HepG2 (cell line): Measurements from ENCODE around the gene PAPPA.

Experiments used
- POLR2AphosphoS5 ChIP-seq: IDR thresholded peaks from 2 replicates; pipeline ENCODE4 v1.6.1; 2012; ENCODE audit warnings: low read depth, low read length
- TCF7 ChIP-seq: sonication (generic); IDR thresholded peaks from 2 replicates; pipeline ENCODE4 v1.6.1; 2016; ENCODE audit warnings: antibody characterized with exemption, low read depth
- ZNF331 ChIP-seq: sonication (generic); formaldehyde crosslinking; IDR thresholded peaks from 2 replicates; pipeline ENCODE4 v1.4.0; 2020; ENCODE audit warnings: missing genetic modification reagents
- ZNF75D ChIP-seq: sonication (generic); formaldehyde crosslinking; IDR thresholded peaks from 2 replicates; pipeline ENCODE4 v1.8.1; 2023; ENCODE audit warnings: missing genetic modification reagents, mild to moderate bottlenecking, borderline replicate concordance
- TF ChIP-seq, protein P1 (sequence below): sonication (generic); formaldehyde crosslinking; IDR thresholded peaks from 2 replicates; pipeline ENCODE4 v1.5.0; 2020; ENCODE audit warnings: mild to moderate bottlenecking, missing genetic modification reagents, moderate library complexity
- TF ChIP-seq, protein P2 (sequence below): sonication (generic); formaldehyde crosslinking; IDR thresholded peaks from one replicate; pipeline ENCODE4 v1.5.1; 2020; ENCODE audit warnings: mild to moderate bottlenecking, missing genetic modification reagents; ENCODE audit errors: not compliant biosample characterization
- TF ChIP-seq, protein P3 (sequence below): IDR thresholded peaks from 2 replicates; pipeline ENCODE4 v1.6.1; 2012; ENCODE audit warnings: inconsistent platforms

DNA sequence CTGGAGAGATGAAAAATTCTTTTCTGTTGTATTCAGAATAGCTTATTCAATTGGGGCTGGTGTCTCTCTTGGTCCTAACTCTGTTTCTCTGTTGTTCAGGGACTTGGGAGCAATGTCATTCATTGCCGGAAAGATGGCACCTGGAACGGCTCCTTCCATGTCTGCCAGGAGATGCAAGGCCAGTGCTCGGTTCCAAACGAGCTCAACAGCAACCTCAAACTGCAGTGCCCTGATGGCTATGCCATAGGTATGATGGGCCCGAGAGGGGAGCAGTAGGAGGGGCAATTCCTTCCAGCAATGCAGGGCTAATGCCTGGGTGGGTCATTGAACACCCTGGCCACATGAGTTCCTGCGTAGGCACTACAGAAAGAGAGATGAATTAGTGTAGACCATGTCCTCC is 208.9 kb downstream of the PAPPA start:
- TF ChIP-seq, protein P1, sequence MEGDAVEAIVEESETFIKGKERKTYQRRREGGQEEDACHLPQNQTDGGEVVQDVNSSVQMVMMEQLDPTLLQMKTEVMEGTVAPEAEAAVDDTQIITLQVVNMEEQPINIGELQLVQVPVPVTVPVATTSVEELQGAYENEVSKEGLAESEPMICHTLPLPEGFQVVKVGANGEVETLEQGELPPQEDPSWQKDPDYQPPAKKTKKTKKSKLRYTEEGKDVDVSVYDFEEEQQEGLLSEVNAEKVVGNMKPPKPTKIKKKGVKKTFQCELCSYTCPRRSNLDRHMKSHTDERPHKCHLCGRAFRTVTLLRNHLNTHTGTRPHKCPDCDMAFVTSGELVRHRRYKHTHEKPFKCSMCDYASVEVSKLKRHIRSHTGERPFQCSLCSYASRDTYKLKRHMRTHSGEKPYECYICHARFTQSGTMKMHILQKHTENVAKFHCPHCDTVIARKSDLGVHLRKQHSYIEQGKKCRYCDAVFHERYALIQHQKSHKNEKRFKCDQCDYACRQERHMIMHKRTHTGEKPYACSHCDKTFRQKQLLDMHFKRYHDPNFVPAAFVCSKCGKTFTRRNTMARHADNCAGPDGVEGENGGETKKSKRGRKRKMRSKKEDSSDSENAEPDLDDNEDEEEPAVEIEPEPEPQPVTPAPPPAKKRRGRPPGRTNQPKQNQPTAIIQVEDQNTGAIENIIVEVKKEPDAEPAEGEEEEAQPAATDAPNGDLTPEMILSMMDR: no peak
- TF ChIP-seq, protein P2, sequence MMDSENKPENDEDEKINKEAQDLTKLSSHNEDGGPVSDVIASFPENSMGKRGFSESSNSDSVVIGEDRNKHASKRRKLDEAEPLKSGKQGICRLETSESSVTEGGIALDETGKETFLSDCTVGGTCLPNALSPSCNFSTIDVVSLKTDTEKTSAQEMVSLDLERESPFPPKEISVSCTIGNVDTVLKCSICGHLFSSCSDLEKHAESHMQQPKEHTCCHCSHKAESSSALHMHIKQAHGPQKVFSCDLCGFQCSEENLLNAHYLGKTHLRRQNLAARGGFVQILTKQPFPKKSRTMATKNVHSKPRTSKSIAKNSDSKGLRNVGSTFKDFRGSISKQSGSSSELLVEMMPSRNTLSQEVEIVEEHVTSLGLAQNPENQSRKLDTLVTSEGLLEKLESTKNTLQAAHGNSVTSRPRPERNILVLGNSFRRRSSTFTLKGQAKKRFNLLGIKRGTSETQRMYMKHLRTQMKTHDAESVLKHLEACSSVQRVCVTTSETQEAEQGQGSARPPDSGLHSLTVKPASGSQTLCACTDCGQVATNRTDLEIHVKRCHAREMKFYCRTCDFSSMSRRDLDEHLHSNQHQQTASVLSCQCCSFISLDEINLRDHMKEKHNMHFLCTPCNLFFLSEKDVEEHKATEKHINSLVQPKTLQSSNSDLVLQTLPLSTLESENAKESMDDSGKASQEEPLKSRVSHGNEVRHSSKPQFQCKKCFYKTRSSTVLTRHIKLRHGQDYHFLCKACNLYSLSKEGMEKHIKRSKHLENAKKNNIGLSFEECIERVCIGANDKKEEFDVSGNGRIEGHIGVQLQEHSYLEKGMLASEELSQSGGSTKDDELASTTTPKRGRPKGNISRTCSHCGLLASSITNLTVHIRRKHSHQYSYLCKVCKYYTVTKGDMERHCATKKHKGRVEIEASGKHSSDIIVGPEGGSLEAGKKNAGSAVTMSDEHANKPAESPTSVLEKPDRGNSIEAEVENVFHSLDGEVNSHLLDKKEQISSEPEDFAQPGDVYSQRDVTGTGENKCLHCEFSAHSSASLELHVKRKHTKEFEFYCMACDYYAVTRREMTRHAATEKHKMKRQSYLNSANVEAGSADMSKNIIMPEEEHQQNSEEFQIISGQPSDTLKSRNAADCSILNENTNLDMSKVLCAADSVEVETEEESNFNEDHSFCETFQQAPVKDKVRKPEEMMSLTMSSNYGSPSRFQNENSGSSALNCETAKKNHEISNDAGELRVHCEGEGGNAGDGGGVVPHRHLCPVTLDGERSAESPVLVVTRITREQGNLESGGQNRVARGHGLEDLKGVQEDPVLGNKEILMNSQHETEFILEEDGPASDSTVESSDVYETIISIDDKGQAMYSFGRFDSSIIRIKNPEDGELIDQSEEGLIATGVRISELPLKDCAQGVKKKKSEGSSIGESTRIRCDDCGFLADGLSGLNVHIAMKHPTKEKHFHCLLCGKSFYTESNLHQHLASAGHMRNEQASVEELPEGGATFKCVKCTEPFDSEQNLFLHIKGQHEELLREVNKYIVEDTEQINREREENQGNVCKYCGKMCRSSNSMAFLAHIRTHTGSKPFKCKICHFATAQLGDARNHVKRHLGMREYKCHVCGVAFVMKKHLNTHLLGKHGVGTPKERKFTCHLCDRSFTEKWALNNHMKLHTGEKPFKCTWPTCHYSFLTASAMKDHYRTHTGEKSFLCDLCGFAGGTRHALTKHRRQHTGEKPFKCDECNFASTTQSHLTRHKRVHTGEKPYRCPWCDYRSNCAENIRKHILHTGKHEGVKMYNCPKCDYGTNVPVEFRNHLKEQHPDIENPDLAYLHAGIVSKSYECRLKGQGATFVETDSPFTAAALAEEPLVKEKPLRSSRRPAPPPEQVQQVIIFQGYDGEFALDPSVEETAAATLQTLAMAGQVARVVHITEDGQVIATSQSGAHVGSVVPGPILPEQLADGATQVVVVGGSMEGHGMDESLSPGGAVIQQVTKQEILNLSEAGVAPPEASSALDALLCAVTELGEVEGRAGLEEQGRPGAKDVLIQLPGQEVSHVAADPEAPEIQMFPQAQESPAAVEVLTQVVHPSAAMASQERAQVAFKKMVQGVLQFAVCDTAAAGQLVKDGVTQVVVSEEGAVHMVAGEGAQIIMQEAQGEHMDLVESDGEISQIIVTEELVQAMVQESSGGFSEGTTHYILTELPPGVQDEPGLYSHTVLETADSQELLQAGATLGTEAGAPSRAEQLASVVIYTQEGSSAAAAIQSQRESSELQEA (CRISPR knock-in tag): no peak
- no peak for TF ChIP-seq ZNF331 (CRISPR knock-in tag)
- TF ChIP-seq, protein P3, sequence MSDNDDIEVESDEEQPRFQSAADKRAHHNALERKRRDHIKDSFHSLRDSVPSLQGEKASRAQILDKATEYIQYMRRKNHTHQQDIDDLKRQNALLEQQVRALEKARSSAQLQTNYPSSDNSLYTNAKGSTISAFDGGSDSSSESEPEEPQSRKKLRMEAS: no peak
- no peak for TF ChIP-seq ZNF75D (CRISPR knock-in tag)
- no peak for TF ChIP-seq TCF7
- TF ChIP-seq POLR2AphosphoS5: no peak
